ENCODE results near the gene GSTT2.
"Not testable (repeated sequence)": the region's sequence is repeated elsewhere in the genome, so short reads cannot be mapped to it uniquely, and the experiment has no call there.

GSTT2 gene

GRCh38 chr22:23956301-23956900 lies 23.5 kb upstream of the GSTT2 start:
- not testable (repeated sequence) for H3K4me3 ChIP-seq (ENCODE audit: low read length); H3K9ac ChIP-seq (ENCODE audit: low read length); H3K27ac ChIP-seq (ENCODE audit: low read depth, low read length)

GRCh38 chr22:23961084-23961771 lies 18.7 kb upstream of the GSTT2 start, which contains the start of gene GSTT2B:
GSTT2B (minus strand) TSS chr22:23961195; CDS start chr22:23961131, 64 bp downstream.
- not testable (repeated sequence) for H3K27me3 ChIP-seq (ENCODE audit: control insufficient read depth, insufficient read depth, low read length); H3K9ac ChIP-seq (ENCODE audit: low read length); H3K4me3 ChIP-seq (ENCODE audit: low read length); H3K36me3 ChIP-seq (ENCODE audit: control insufficient read depth, insufficient read depth, low read length); H3K27ac ChIP-seq (ENCODE audit: low read depth, low read length); H3K4me1 ChIP-seq (ENCODE audit: control insufficient read depth, insufficient read depth, low read length)

More at GRCh38 chr22:23956301-23956900, 23.5 kb upstream of the GSTT2 start:
- H3K27me3 ChIP-seq (ENCODE audit: control insufficient read depth, insufficient read depth, low read length); H3K4me1 ChIP-seq (ENCODE audit: control insufficient read depth, insufficient read depth, low read length); H3K36me3 ChIP-seq (ENCODE audit: control insufficient read depth, insufficient read depth, low read length): not testable (repeated sequence)

GRCh38 chr22:23966094-23966493 lies 13.8 kb upstream of the GSTT2 start:
- H3K4me3 ChIP-seq (ENCODE audit: low read length); H3K4me1 ChIP-seq (ENCODE audit: control insufficient read depth, insufficient read depth, low read length); H3K27ac ChIP-seq (ENCODE audit: low read depth, low read length); H3K27me3 ChIP-seq (ENCODE audit: control insufficient read depth, insufficient read depth, low read length); H3K9ac ChIP-seq (ENCODE audit: low read length): not testable (repeated sequence)
- peaks cover 10% of the 10 kb centered on the region for H3K36me3 ChIP-seq (ENCODE audit: control insufficient read depth, insufficient read depth, low read length)

DNA sequence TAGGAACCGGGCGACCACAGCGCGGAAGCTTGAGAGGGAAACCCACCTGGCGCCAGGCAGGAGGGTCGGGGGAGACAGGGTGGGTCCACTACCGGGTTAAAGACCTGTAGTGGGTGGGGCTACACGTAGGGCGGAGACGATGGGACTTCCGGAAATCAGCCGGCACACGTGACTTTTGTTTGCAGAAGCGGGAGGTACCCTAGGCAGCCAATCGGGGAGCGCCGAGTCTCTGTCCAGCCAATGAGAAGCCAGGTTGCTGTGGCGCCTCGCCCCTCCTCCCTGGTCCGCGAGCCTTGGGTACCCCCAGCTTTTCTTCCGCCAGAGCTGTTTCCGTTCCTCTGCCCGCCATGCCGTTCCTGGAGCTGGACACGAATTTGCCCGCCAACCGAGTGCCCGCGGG lies 13.4 kb upstream of the GSTT2 start, which contains the start of gene DDTL:
TSS of gene DDTL (plus strand) at position 321 of the 400 bp plus-strand sequence. CDS start at position 348, 27 bp downstream.
- H3K9ac ChIP-seq (ENCODE audit: low read length); H3K27ac ChIP-seq (ENCODE audit: low read depth, low read length); H3K4me3 ChIP-seq (ENCODE audit: low read length); H3K4me1 ChIP-seq (ENCODE audit: control insufficient read depth, insufficient read depth, low read length); H3K27me3 ChIP-seq (ENCODE audit: control insufficient read depth, insufficient read depth, low read length): not testable (repeated sequence)
- peaks cover 10% of the 10 kb centered on the region for H3K36me3 ChIP-seq (ENCODE audit: control insufficient read depth, insufficient read depth, low read length)

DNA sequence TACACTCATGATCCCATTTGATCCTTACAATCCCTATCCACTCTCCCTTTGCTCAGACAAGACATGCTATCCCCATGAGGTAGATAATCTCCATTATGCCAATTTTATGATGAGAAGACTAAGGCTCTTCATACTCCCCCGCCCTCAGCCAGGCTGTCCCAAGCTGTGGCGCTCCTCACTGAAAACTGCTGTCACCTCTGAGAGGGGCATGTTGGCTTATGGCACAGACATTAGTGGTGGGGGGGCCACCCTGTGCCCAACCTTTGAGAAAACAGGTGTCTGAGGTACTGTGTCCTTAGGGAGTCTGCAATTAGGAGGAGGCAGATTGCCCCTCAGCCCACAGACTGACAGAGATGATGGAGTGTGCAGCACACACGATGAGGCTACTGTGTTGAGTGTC lies 10.9 kb upstream of the GSTT2 start:
- no peak overlapping the region for H3K27ac ChIP-seq (ENCODE audit: low read depth, low read length)
- H3K27me3 ChIP-seq (ENCODE audit: control insufficient read depth, insufficient read depth, low read length): no peaks in the 10 kb centered on the region
- H3K4me3 ChIP-seq (ENCODE audit: low read length): no peak overlapping the region
- H3K9ac ChIP-seq (ENCODE audit: low read length): no peak overlapping the region
- H3K4me1 ChIP-seq (ENCODE audit: control insufficient read depth, insufficient read depth, low read length): no peaks in the 10 kb centered on the region
- peaks cover 10% of the 10 kb centered on the region for H3K36me3 ChIP-seq (ENCODE audit: control insufficient read depth, insufficient read depth, low read length)

DNA sequence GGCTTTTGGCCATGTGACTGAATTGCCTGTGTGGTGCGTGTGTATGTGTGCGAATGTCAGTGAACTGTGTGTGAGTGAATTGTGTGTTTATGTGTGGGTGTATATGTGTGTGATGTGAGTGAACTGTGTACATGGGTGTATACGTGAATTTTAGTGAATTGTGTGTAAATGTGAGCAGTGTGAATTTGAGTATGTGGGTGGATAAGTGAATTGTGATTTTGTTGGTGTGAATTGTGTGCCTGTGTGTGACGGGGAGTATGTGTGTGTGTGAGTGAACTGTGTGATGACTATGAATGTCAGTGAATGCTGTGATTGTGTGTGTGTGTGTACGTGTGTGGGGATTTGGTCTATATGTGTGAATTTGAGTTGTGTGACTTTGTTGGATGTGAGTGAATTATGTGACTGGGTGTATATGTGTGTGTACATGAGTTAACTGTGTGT lies 9.7 kb upstream of the GSTT2 start:
- Histone ChIP-seq H3K4me1 (ENCODE audit: control insufficient read depth, insufficient read depth, low read length) (no peaks in the 10 kb centered on the region), H3K36me3 (ENCODE audit: control insufficient read depth, insufficient read depth, low read length) (peaks cover 10% of the 10 kb centered on the region), H3K27ac (ENCODE audit: low read depth, low read length) (no peak overlapping the region), H3K9ac (ENCODE audit: low read length) (no peak overlapping the region), H3K4me3 (ENCODE audit: low read length) (no peak overlapping the region), H3K27me3 (ENCODE audit: control insufficient read depth, insufficient read depth, low read length) (no peaks in the 10 kb centered on the region)

GRCh38 chr22:23970816-23971486 lies 9.0 kb upstream of the GSTT2 start:
- Histone ChIP-seq H3K36me3 (ENCODE audit: control insufficient read depth, insufficient read depth, low read length) (peaks cover 10% of the 10 kb centered on the region), H3K4me1 (ENCODE audit: control insufficient read depth, insufficient read depth, low read length) (no peaks in the 10 kb centered on the region), H3K4me3 (ENCODE audit: low read length) (no peak overlapping the region), H3K27me3 (ENCODE audit: control insufficient read depth, insufficient read depth, low read length) (no peaks in the 10 kb centered on the region), H3K27ac (ENCODE audit: low read depth, low read length) (no peak overlapping the region), H3K9ac (ENCODE audit: low read length) (no peak overlapping the region)

DNA sequence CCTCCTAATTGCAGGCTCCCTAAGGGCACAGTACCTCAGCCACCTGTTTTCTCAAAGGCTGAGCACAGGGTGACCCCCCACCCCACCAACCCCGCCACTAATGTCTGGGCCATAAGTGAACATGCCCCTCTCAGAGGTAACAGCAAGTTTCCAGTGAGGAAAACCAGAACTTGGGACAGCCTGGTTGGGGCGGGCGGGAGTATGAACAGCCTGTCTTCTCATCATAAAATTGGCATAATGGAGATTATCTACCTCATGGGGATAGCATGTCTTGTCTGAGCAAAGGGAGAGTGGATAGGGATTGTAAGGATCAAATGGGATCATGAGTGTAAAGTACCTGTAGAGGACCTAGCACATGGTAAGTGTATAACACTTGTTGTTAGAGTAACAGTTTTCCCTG lies 8.0 kb upstream of the GSTT2 start:
- not testable (repeated sequence) for H3K27ac ChIP-seq (ENCODE audit: low read depth, low read length); H3K9ac ChIP-seq (ENCODE audit: low read length); H3K27me3 ChIP-seq (ENCODE audit: control insufficient read depth, insufficient read depth, low read length); H3K4me3 ChIP-seq (ENCODE audit: low read length); H3K4me1 ChIP-seq (ENCODE audit: control insufficient read depth, insufficient read depth, low read length)
- peaks cover 10% of the 10 kb centered on the region for H3K36me3 ChIP-seq (ENCODE audit: control insufficient read depth, insufficient read depth, low read length)

DNA sequence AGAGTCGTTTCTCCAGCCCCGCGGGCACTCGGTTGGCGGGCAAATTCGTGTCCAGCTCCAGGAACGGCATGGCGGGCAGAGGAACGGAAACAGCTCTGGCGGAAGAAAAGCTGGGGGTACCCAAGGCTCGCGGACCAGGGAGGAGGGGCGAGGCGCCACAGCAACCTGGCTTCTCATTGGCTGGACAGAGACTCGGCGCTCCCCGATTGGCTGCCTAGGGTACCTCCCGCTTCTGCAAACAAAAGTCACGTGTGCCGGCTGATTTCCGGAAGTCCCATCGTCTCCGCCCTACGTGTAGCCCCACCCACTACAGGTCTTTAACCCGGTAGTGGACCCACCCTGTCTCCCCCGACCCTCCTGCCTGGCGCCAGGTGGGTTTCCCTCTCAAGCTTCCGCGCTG lies 5.6 kb upstream of the GSTT2 start, which contains the start of gene DDT:
TSS of gene DDT (minus strand) at position 97 of the 400 bp plus-strand sequence. CDS start at position 70, 27 bp downstream.
- not testable (repeated sequence) for H3K27me3 ChIP-seq (ENCODE audit: control insufficient read depth, insufficient read depth, low read length); H3K9ac ChIP-seq (ENCODE audit: low read length); H3K4me3 ChIP-seq (ENCODE audit: low read length); H3K27ac ChIP-seq (ENCODE audit: low read depth, low read length); H3K4me1 ChIP-seq (ENCODE audit: control insufficient read depth, insufficient read depth, low read length)
- peaks cover 10% of the 10 kb centered on the region for H3K36me3 ChIP-seq (ENCODE audit: control insufficient read depth, insufficient read depth, low read length)

GRCh38 chr22:23974836-23975352 lies 5.0 kb upstream of the GSTT2 start:
- H3K9ac ChIP-seq (ENCODE audit: low read length); H3K4me3 ChIP-seq (ENCODE audit: low read length): not testable (repeated sequence)

DNA sequence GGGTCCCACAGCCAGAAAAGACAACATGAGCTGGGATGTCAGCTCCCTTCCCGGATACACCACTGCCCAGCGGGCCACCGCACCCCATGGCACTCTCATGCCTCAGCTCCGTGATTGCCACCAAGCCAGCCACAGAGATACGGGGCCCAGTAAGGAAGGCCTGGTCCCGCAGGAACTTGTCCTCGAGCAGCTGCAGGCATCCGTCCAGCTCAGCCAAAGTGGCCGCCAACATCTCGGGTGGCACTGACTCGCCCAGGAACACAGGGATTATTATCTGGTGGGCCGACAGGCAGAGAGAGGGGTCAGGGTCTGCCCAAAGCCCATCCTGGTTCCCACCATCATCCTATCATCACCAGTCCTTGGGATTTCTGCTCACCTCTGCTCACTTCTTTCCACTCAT lies 2.6 kb upstream of the GSTT2 start:
- H3K4me1 ChIP-seq (ENCODE audit: control insufficient read depth, insufficient read depth, low read length); H3K4me3 ChIP-seq (ENCODE audit: low read length); H3K9ac ChIP-seq (ENCODE audit: low read length); H3K27ac ChIP-seq (ENCODE audit: low read depth, low read length); H3K27me3 ChIP-seq (ENCODE audit: control insufficient read depth, insufficient read depth, low read length); H3K36me3 ChIP-seq (ENCODE audit: control insufficient read depth, insufficient read depth, low read length): not testable (repeated sequence)

More at GRCh38 chr22:23974836-23975352, 5.0 kb upstream of the GSTT2 start:
- not testable (repeated sequence) for H3K27me3 ChIP-seq (ENCODE audit: control insufficient read depth, insufficient read depth, low read length); H3K4me1 ChIP-seq (ENCODE audit: control insufficient read depth, insufficient read depth, low read length); H3K27ac ChIP-seq (ENCODE audit: low read depth, low read length)
- H3K36me3 ChIP-seq (ENCODE audit: control insufficient read depth, insufficient read depth, low read length): peaks cover 10% of the 10 kb centered on the region

GRCh38 chr22:23980567-23980966 lies 633 bp downstream of the GSTT2 start:
- H3K4me1 ChIP-seq (ENCODE audit: control insufficient read depth, insufficient read depth, low read length); H3K4me3 ChIP-seq (ENCODE audit: low read length); H3K27me3 ChIP-seq (ENCODE audit: control insufficient read depth, insufficient read depth, low read length): not testable (repeated sequence)

More at GRCh38 chr22:23980567-23980966, 633 bp downstream of the GSTT2 start:
- not testable (repeated sequence) for H3K9ac ChIP-seq (ENCODE audit: low read length); H3K36me3 ChIP-seq (ENCODE audit: control insufficient read depth, insufficient read depth, low read length); H3K27ac ChIP-seq (ENCODE audit: low read depth, low read length)

Data from rectal smooth muscle tissue (tissue), 1 donor.